22Rv1 (cell line): Measurements from ENCODE around the gene COLGALT1.

Experiments
- ZFX ChIP-seq: fragments of 450-650 bp; IDR thresholded peaks from 2 replicates; pipeline ENCODE4 v1.6.1; 2017; ENCODE audit warnings: antibody characterized with exemption, borderline replicate concordance
- TF ChIP-seq, protein P1 (sequence below): fragments of 450-650 bp; IDR thresholded peaks from 2 replicates; pipeline ENCODE4 v1.5.1; 2017; ENCODE audit warnings: mild to moderate bottlenecking

DNA sequence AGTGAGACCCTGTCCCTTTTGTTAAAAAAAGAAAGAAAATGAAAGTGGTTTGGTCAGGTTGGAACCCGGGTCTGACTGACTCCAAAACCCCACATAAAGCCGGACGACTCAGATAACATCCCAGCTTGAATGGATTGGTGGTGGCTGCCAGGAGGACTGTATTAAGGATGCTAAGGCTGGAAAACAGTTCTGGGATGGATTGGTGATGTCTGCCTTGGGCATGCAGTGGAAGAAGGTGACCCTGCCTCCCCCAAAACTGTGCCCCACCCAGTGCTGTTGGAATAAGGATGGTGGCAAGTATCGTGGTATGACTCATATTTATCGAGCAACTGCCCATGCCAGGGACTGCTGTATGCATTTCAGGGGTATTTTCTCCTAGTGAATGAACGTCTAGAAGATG is 18.5 kb upstream of the COLGALT1 start:
- TF ChIP-seq, protein P1, sequence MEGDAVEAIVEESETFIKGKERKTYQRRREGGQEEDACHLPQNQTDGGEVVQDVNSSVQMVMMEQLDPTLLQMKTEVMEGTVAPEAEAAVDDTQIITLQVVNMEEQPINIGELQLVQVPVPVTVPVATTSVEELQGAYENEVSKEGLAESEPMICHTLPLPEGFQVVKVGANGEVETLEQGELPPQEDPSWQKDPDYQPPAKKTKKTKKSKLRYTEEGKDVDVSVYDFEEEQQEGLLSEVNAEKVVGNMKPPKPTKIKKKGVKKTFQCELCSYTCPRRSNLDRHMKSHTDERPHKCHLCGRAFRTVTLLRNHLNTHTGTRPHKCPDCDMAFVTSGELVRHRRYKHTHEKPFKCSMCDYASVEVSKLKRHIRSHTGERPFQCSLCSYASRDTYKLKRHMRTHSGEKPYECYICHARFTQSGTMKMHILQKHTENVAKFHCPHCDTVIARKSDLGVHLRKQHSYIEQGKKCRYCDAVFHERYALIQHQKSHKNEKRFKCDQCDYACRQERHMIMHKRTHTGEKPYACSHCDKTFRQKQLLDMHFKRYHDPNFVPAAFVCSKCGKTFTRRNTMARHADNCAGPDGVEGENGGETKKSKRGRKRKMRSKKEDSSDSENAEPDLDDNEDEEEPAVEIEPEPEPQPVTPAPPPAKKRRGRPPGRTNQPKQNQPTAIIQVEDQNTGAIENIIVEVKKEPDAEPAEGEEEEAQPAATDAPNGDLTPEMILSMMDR = no peak
- no peak for TF ChIP-seq ZFX
